Fibroblast of villous mesenchyme (primary cell): ENCODE measurements around the gene TAS2R4. TPM values are rescaled to one million over a fixed set of nuclear protein-coding genes. Genes with fewer than 3 reads are reported as not detected.
"Not testable (repeated sequence)": the region's sequence is repeated elsewhere in the genome, so short reads cannot be mapped to it uniquely, and the experiment has no call there.

Experiments used
- DNase-seq: peaks from one replicate; pipeline ENCODE4 v3.0.0-alpha.2; 2010; ENCODE audit warnings: low read depth
- H3K4me3 ChIP-seq: 2 replicates; pipeline ENCODE4 v1.5.1; 2011; ENCODE audit warnings: low read depth, mild to moderate bottlenecking, low read length
- total RNA-seq: library from RNA; depleted of rRNA; stranded (reverse); fragments of >200 nt; gene quantifications from 2 replicates; pipeline ENCODE4 v1.2.3, GENCODE V29; 2012
- TF ChIP-seq, protein P1 (sequence below): IDR thresholded peaks from 2 replicates; pipeline ENCODE4 v1.5.1; 2012; ENCODE audit warnings: low read depth, mild to moderate bottlenecking, low read length; ENCODE audit not compliant: insufficient read depth

Gene TAS2R4
- total RNA-seq, 1 donor = 0.86 TPM

DNA sequence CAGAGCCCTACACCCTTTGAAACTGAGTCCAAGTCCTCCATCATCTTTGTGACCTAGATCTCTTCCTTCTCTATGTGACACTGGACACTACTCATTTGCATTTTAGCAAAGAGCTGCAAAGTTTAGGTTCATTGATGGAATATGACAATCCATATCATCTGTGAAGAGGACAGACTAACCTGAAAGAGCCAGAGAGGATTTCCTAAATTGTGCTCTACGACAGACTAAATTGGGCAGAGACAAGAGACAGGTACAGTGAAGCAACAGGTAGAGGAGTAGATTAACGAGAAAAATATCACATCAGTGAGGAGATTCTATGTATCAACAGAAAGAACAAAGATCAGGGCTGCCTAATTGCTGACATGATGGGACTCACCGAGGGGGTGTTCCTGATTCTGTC lies 12.7 kb upstream of the TAS2R4 start, which contains the start of gene TAS2R3:
Gene TAS2R3 (plus strand): TSS at position 301 of the 400 bp plus-strand sequence. CDS start 62 bp downstream, at position 363.
- no peak within 1 kb of the TSS for H3K4me3 ChIP-seq
- DNase-seq = no peak
- TF ChIP-seq, protein P1, sequence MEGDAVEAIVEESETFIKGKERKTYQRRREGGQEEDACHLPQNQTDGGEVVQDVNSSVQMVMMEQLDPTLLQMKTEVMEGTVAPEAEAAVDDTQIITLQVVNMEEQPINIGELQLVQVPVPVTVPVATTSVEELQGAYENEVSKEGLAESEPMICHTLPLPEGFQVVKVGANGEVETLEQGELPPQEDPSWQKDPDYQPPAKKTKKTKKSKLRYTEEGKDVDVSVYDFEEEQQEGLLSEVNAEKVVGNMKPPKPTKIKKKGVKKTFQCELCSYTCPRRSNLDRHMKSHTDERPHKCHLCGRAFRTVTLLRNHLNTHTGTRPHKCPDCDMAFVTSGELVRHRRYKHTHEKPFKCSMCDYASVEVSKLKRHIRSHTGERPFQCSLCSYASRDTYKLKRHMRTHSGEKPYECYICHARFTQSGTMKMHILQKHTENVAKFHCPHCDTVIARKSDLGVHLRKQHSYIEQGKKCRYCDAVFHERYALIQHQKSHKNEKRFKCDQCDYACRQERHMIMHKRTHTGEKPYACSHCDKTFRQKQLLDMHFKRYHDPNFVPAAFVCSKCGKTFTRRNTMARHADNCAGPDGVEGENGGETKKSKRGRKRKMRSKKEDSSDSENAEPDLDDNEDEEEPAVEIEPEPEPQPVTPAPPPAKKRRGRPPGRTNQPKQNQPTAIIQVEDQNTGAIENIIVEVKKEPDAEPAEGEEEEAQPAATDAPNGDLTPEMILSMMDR = no peak

DNA sequence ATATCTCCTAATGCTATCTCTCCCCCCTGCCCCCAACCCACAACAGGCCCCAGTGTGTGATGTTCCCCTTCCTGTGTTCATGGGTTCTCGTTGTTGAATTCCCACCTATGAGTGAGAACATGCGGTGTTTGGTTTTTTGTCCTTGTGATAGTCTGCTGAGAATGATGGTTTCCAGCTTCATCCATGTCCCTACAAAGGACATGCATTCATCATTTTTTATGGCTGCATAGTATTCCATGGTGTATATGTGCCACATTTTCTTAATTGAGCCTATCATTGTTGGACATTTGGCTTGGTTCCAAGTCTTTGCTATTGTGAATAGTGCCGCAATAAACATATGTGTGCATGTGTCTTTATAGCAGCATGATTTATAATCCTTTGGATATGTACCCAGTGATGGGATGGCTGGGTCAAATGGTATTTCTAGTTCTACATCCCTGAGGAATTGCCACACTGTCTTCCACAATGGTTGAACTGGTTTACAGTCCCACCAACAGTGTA lies 6.3 kb upstream of the TAS2R4 start:
- H3K4me3 ChIP-seq, DNase-seq: not testable (repeated sequence)

DNA sequence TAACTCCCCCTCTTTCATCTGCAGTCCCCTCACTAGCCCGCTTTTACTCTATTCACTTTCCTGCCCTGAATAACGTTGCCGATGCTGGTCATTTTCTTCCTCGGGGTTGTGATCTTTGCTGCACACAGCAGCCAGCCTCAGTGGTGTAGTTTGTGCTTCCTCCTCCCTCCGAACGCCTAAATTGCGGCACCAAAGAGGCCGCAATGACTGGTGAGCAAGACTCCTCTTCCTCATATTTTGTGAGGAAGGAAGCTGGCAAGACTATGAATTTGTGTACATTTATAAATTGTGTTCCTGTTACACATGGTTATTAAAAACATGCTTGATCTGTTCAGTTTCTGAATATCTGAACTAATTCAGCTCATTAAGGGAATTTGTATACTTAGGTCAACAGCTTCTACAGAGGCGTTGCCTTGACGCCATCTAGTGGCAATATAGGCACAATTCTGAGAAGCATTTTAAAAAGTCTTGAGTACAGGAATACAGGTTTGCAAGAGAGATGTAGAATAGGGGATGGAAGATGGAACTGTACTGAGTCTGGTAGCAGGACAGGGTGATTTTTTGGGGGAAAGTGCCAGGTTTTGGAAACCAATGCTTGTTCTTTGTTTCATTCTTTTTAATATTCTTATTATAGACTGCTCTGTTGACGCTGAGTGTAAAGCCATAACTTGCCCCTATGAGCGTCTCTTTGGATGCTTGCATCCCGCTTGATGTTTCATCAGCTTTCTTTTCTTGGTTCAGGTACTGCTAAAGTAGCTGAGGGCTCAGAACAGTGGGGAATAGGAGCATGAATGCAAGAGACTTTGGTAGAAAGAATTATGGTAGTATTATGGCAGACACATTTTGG lies 9.5 kb downstream of the TAS2R4 start:
- DNase-seq = peak; percentile 60
- TF ChIP-seq, protein P1 = peak; percentile 71
- no peak overlapping the region for H3K4me3 ChIP-seq

DNA sequence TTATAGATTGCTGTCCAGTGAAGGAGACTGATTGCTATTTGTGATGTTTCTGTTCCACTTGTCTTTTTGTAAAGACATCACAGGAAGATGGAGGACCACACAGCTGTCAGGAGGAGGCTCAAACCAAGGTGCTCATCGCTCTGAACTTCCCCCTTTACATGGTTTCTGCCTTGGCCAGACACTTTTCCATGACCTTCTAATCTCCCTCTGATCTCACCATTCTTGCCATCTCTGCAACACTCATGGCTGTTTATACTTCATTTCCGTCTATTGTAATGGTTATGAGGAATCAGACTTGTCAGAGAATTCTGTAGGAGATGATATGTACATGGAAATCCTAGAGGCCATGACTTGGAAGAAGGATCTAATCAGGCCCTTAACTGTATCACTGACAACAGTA lies 11.8 kb downstream of the TAS2R4 start:
- no peak overlapping the region for H3K4me3 ChIP-seq
- no peak for DNase-seq
- TF ChIP-seq, protein P1 = no peak

DNA sequence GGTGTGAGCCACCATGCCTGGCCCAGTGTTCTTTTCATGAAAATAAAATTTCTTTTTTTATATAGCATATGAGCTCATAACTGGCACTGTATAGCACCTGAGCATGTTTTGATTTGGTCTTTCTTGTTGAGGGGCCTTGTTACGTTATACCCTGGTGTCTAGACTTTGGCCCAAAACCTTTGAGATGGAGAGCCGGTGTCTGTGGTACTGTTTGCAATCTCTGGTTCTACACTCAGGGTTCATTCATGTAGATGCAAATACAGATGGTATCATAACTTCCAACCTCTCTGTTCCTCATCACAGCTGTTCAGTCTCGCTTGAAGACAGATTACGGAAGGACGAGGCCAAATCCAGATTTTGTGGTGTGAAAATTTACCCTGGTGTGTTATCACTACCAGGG lies 13.4 kb downstream of the TAS2R4 start, which contains the start of gene TAS2R5:
Gene TAS2R5 (plus strand): TSS at position 301 of the 400 bp plus-strand sequence. CDS start 145 bp downstream, outside the sequence.
- no peak within 1 kb of the TSS for H3K4me3 ChIP-seq
- no peak for DNase-seq
- TF ChIP-seq, protein P1 = no peak

DNA sequence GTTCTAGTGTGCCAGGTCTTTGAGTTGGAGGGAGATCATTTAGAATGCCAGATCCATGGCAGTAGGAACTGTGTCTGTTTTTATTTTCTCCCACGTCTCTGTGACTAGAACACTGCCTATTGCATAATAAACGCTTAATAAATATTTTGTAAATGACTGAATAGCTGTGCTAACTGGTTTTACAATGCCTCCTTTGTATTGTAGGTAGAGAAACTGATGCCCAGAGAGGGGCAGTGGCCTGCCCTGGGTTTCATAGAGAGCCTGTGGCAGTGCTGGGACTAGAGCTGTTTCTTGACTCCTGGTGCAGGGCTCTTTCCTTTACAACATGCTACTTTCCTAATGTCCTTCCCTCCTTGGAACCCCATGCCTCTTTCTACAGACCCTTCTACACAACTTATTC lies 16.1 kb downstream of the TAS2R4 start:
- TF ChIP-seq, protein P1 = no peak
- no peak for DNase-seq

DNA sequence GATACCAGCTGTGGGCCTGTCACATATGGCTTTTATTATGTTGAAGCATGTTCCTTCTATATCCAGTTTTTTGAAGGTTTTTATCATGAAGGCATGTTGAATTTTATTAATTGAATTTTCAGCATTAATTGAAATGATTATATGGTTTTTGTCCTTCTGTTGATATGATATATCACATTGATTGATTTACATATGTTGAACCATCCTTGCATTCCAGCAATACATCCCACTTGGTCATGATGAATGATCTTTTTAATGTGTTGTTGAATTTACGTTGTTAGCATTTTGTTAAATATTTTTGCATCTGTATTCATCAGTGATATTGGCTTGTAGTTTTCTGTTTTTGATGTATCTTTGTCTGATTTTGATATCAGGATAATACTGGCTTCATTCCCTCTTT lies 43.6 kb downstream of the TAS2R4 start:
- no peak for DNase-seq
- H3K4me3 ChIP-seq = no peak overlapping the region
- TF ChIP-seq, protein P1 = no peak

More for the DNA sequence above, 16.1 kb downstream of the TAS2R4 start:
- H3K4me3 ChIP-seq = no peak overlapping the region

DNA sequence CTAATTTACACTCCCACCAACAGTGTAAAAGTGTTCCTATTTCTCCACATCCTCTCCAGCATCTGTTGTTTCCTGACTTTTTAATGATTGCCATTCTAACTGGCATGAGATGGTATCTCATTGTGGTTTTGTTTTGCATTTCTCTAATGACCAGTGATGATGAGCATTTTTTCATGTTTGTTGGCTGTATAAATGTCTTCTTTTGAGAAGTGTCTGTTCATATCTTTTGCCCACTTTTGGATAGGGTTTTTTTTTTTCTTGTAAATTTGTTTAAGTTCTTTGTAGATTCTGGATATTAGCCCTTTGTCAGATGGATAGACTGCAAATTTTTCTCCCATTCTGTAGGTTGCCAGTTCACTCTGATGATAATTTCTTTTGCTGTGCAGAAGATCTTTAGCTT lies 46.0 kb downstream of the TAS2R4 start:
- not testable (repeated sequence) for H3K4me3 ChIP-seq, DNase-seq
